Stimulated activated effector memory CD8-positive, alpha-beta T cell treated with anti-CD3 and anti-CD28 coated beads, Interleukin-12 subunit alpha, Interleukin-12 subunit beta, amount 100 ng/mL, for 72 hours (primary cell): Measurements from ENCODE around the gene VPS41.
A peak's percentile ranks its signal among the peaks of the same experiment; 100 is the strongest.

Experiments used
- ATAC-seq: fragments of 150-1000 bp; cut with Tn5 transposase; 2 replicates; pipeline ENCODE4 v1.10.0; 2021
- DNase-seq, 2 donors: peaks; one replicate each; pipeline ENCODE4 v3.0.0; 2021 to 2022; ENCODE audit warnings: low spot score in 2 of 2
- H3K27ac Mint-ChIP-seq: one replicate; pipeline ENCODE4 v1.8.0; 2022; ENCODE audit warnings: mild to moderate bottlenecking, mixed read lengths
- H3K36me3 Mint-ChIP-seq: one replicate; pipeline ENCODE4 v1.8.0; 2022; ENCODE audit warnings: mild to moderate bottlenecking, mixed read lengths
- H3K4me1 Mint-ChIP-seq: one replicate; pipeline ENCODE4 v1.8.0; 2022; ENCODE audit warnings: mixed read lengths
- H3K4me3 Mint-ChIP-seq: one replicate; pipeline ENCODE4 v1.8.0; 2022; ENCODE audit warnings: mild to moderate bottlenecking, mixed read lengths
- H3K9me3 Mint-ChIP-seq: one replicate; pipeline ENCODE4 v1.8.0; 2022; ENCODE audit warnings: mixed read lengths

VPS41 gene

GRCh38 chr7:38928506-38928905 lies 19.5 kb upstream of the VPS41 start:
- no peak overlapping the region for H3K27ac Mint-ChIP-seq
- H3K36me3 Mint-ChIP-seq = peaks cover 6% of the 10 kb centered on the region
- ATAC-seq (no peak), DNase-seq (no peak)
- H3K4me1 Mint-ChIP-seq = no peaks in the 10 kb centered on the region
- H3K9me3 Mint-ChIP-seq = no peaks in the 10 kb centered on the region
- H3K4me3 Mint-ChIP-seq = no peak overlapping the region

DNA sequence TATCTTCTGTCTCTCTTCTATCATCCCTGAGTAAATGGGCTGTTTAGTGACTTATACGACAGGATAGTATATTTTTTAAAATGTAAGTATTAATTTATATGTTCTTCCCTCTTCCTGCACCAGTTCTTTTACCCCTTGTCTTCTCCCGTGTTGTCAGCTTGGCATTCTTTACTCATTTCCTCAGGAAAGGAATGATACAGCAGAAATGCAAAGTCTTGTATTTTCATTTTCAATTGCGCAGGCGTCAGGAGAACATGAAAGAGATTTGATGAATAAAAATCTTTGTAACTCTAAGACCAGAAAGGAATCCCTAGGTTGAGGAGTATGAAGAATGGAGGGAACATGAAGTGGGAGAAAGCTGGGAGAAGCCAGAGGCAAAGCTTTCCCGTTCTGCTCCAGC lies 18.8 kb upstream of the VPS41 start:
- H3K36me3 Mint-ChIP-seq = peaks cover 6% of the 10 kb centered on the region
- H3K27ac Mint-ChIP-seq = no peak overlapping the region
- no peak overlapping the region for H3K4me3 Mint-ChIP-seq
- ATAC-seq (no peak), DNase-seq (no peak)
- no peaks in the 10 kb centered on the region for H3K4me1 Mint-ChIP-seq
- no peaks in the 10 kb centered on the region for H3K9me3 Mint-ChIP-seq

- Mint-ChIP-seq H3K4me3 (no peak overlapping the region), H3K27ac (no peak overlapping the region)
These were observed 11.7 kb upstream of the VPS41 start for GRCh38 chr7:38920731-38921130.

GRCh38 chr7:38916396-38916795 lies 7.4 kb upstream of the VPS41 start:
- no peak overlapping the region for H3K4me3 Mint-ChIP-seq
- no peaks in the 10 kb centered on the region for H3K4me1 Mint-ChIP-seq
- DNase-seq = no peak
- H3K36me3 Mint-ChIP-seq = no peaks in the 10 kb centered on the region
- no peak overlapping the region for H3K27ac Mint-ChIP-seq
- ATAC-seq = no peak
- no peaks in the 10 kb centered on the region for H3K9me3 Mint-ChIP-seq

More at GRCh38 chr7:38920731-38921130, 11.7 kb upstream of the VPS41 start:
- DNase-seq = no peak
- Mint-ChIP-seq H3K4me1 (no peaks in the 10 kb centered on the region), H3K9me3 (no peaks in the 10 kb centered on the region), H3K36me3 (no peaks in the 10 kb centered on the region)
- no peak for ATAC-seq

- H3K27ac Mint-ChIP-seq = no peak overlapping the region
- no peak for DNase-seq
- ATAC-seq = no peak
- H3K4me3 Mint-ChIP-seq = no peak overlapping the region
- no peaks in the 10 kb centered on the region for H3K9me3 Mint-ChIP-seq
- H3K4me1 Mint-ChIP-seq = peaks cover 28% of the 10 kb centered on the region
- H3K36me3 Mint-ChIP-seq = peaks cover 10% of the 10 kb centered on the region
These were observed 879 bp upstream of the VPS41 start for GRCh38 chr7:38909870-38910269.

DNA sequence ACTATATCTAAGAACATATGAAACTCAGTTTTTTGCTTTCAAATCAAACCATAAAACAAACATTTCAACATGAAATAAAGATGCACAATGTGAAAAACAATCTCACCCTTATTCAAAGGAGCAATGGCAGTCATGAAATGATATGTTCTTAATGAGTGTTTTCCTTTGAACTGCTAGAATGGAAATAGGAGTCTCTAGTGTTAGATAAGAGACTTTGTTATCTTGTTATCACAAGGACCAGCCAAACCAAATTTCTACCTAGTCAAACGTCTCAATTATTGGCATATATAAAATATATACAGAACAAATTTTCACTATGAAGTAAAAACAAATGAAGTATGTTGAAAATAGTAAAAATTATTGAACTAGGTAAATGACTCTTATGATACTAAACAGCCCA lies 1.2 kb downstream of the VPS41 start:
- Mint-ChIP-seq H3K4me1 (peaks cover 44% of the 10 kb centered on the region), H3K9me3 (no peaks in the 10 kb centered on the region), H3K4me3 (peak overlapping the region; percentile 96), H3K36me3 (peaks cover 10% of the 10 kb centered on the region), H3K27ac (no peak overlapping the region)
- DNase-seq (no peak), ATAC-seq (no peak)

DNA sequence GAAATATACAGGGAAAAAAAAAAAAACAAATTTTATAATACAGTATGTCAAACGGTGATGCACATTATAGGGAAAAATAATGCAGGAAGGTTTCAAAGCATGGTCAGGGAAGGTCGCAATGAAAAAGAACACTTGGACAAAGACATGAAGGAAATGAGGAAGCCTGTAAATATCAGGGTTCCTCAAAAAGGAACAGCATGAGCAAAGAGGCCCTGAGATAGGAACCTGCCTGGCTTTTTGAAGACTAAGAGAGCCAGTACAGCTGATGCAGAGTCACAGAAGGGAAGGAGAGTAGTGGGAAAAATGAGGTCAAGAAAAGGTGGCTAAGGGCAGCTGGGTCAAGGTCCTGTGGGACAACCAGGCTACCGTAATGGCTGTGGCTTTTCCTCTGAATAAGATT lies 1.9 kb downstream of the VPS41 start:
- H3K4me1 Mint-ChIP-seq = peaks cover 51% of the 10 kb centered on the region
- H3K36me3 Mint-ChIP-seq = peaks cover 10% of the 10 kb centered on the region
- no peaks in the 10 kb centered on the region for H3K9me3 Mint-ChIP-seq
- ATAC-seq (no peak), DNase-seq (no peak)
- H3K27ac Mint-ChIP-seq = no peak overlapping the region
- H3K4me3 Mint-ChIP-seq = peak overlapping the region; percentile 96

DNA sequence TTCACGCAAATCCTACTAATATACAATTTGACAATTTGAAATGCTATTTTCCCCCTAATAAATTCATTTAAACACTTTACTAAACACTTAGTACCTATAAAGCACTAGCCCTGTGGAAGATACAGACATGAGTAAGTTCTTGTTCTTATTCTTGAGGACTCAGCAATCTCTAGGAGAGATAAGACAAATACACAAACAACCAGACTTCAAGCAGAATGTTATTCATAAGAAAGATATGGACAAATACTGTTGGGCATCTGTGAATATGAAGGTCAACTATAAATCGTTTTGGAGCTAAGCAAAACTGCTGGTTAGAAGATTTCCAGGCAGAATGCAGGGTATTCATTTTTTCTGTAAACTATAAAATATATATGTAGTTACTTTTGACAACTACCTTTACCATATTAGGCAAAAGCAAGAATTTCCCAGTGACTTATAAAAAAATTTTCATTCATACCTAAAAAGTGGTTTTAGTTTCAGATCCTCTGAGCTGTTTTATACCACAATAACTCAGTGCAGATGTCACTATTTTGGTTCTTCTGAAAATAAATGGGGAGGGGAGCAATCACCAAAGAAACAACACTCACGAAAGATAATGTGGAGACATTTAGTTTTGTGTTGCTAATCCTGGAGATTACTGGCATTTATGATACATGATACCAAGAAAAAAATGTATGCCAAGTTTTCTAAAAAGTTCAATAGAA lies 3.8 kb downstream of the VPS41 start:
- H3K4me1 Mint-ChIP-seq = peaks cover 66% of the 10 kb centered on the region
- peak; percentile 48 for ATAC-seq
- no peaks in the 10 kb centered on the region for H3K9me3 Mint-ChIP-seq
- DNase-seq = no peak
- no peak overlapping the region for H3K27ac Mint-ChIP-seq
- peaks cover 10% of the 10 kb centered on the region for H3K36me3 Mint-ChIP-seq
- H3K4me3 Mint-ChIP-seq = no peak overlapping the region

DNA sequence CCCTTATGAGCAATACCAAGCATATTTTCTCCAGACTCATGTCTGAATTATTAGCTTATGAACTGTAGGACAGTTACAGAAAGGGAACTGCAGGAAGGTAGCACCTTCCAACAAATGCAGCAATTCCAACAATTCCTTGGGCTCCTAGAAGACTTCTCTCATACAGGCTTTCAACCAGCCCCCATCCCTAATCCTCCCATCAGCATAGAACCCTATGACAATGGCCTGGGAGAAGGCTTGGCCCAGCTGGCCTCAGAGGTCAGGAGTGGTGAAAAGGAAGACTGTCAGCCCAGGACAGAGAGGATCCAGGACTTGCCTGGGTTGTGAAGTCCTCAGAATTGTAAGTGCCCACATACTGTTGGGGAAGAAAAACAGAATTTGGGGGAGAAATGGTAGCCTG lies 5.9 kb downstream of the VPS41 start:
- no peak overlapping the region for H3K27ac Mint-ChIP-seq
- peaks cover 10% of the 10 kb centered on the region for H3K36me3 Mint-ChIP-seq
- peaks cover 68% of the 10 kb centered on the region for H3K4me1 Mint-ChIP-seq
- no peak for DNase-seq
- no peak for ATAC-seq
- H3K4me3 Mint-ChIP-seq = no peak overlapping the region
- no peaks in the 10 kb centered on the region for H3K9me3 Mint-ChIP-seq

DNA sequence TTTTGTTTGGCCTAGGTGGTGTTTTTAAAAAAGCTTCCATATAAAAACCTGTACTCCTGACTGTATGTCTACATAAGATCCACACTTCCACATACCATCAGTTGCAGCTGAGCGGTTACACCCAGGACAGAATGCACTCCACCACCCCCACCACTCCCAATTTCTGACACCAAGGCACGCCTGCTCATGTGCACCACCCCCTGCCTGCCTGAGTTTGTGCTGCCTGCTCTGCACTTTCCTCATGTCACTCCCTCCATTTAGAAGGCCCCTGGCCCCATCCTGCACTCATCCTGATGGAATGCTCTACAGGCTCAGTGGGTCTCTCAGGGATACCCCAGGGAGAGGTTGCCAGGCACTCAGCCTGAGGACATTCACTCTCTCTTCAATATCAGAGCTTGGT lies 6.5 kb downstream of the VPS41 start:
- Mint-ChIP-seq H3K9me3 (no peaks in the 10 kb centered on the region), H3K4me3 (no peak overlapping the region), H3K36me3 (peaks cover 16% of the 10 kb centered on the region), H3K27ac (no peak overlapping the region), H3K4me1 (peaks cover 63% of the 10 kb centered on the region)
- ATAC-seq (no peak), DNase-seq (no peak)

DNA sequence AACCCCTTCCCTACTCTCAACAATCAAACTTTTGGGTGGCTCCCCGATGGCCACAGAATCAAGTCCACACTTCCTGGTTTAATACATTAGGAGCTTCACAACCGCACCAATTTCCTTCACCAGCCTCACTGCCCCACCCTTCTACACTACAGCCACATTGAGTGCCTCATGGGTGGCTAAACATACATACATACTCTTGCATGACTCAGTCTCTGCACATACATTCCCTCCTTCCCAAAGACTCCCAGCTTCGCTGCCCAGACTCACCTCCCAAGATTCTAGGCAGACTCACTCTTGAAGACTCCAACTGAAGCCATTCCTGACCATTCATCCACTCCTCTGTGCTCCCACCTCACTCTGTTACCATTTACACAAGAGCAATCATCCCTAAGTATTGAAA lies 15.9 kb downstream of the VPS41 start:
- Mint-ChIP-seq H3K4me3 (no peak overlapping the region), H3K36me3 (peaks cover 35% of the 10 kb centered on the region), H3K4me1 (peaks cover 19% of the 10 kb centered on the region), H3K9me3 (no peaks in the 10 kb centered on the region), H3K27ac (no peak overlapping the region)
- DNase-seq = no peak
- ATAC-seq = no peak

DNA sequence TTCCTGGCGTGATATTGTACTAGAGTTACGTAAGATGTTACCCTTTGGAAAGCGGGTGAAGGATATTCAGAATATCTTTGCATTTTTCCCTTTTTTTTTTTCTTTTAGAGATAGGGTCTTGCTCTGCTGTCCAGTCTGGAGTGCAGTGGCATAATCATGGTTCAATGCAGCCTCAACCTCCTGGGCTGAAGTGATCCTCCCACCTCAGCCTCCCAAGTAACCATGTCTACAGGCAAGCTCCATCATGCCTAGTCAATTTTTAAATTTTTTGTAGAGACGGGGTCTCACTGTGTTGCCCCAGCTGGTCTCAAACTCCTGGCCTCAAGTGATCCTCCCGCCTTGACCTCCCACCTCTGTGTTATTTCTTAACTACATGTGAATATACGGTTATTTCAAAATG lies 18.4 kb downstream of the VPS41 start:
- Mint-ChIP-seq H3K27ac (no peak overlapping the region), H3K4me3 (no peak overlapping the region), H3K9me3 (peaks cover 2% of the 10 kb centered on the region), H3K36me3 (peaks cover 10% of the 10 kb centered on the region), H3K4me1 (peaks cover 30% of the 10 kb centered on the region)
- ATAC-seq (no peak), DNase-seq (no peak)

DNA sequence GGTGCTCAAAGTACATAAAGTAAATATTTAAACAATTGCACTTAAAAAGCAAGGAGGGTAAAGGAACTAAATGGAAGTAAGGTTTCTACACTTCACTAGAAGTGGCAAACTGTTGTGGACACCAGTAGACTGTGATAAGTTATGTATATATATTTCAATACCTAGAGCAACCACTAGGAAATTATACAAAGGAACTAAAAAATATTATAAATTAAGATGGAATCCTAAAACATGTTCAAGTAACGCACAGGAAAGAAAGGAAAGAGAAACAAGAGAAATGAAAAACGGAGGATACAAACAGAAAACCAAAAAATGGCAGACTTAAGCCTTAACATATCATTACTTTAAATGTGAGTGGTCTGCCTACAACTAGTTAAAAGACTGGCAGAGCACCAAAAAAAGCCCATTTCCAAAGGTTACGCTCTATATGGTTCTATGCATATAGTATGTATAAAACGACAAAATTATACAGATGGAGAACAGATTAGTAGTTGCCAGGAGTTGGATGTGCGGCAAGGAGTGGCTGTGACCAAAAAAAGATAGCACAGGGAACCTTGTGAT lies 19.0 kb downstream of the VPS41 start:
- H3K27ac Mint-ChIP-seq = no peak overlapping the region
- peaks cover 2% of the 10 kb centered on the region for H3K9me3 Mint-ChIP-seq
- peaks cover 4% of the 10 kb centered on the region for H3K36me3 Mint-ChIP-seq
- H3K4me1 Mint-ChIP-seq = peaks cover 31% of the 10 kb centered on the region
- DNase-seq (no peak), ATAC-seq (no peak)
- H3K4me3 Mint-ChIP-seq = no peak overlapping the region

DNA sequence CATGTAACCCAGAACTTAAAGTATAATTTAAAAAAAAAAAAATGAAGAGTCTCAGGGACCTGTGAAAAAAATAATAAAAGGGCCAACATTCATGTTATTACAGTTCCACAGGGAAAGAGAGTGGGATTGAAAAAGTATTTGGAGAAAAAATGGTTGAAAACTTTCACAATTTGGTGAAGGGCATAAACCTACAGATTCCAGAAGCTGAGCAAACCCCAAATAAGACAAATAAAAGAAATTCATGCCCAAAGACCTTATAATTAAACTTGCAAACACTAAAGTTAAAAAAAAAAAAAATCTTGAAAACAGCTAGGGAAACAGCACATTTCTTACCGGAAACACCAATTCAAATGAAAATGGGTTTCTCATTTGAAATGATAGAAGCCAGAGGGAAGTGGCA lies 19.9 kb downstream of the VPS41 start:
- Mint-ChIP-seq H3K4me3 (no peak overlapping the region), H3K36me3 (no peaks in the 10 kb centered on the region), H3K4me1 (peaks cover 36% of the 10 kb centered on the region), H3K9me3 (peaks cover 2% of the 10 kb centered on the region), H3K27ac (no peak overlapping the region)
- ATAC-seq = no peak
- DNase-seq = no peak

DNA sequence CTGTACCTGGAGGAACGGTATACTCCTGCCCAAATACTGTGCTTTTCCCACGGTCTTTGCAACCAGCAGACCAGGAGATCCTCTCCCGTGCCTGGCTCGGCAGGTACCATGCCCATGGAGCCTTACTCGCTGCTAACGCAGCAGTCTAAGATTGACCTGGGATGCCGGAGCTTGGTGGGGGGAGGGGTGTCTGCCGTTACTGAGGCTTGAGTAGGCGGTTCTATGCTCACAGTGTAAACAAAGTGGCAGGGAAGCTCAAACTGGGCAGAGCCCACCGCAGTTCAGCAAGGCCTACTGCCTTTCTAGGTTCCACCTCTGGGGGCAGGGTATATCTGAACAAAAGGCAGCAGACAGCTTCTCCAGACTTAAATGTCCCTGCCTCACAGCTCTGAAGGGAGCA lies 22.7 kb downstream of the VPS41 start:
- Mint-ChIP-seq H3K4me3 (no peak overlapping the region), H3K4me1 (peaks cover 40% of the 10 kb centered on the region), H3K36me3 (no peaks in the 10 kb centered on the region), H3K27ac (no peak overlapping the region), H3K9me3 (peaks cover 2% of the 10 kb centered on the region)
- ATAC-seq = no peak
- no peak for DNase-seq

DNA sequence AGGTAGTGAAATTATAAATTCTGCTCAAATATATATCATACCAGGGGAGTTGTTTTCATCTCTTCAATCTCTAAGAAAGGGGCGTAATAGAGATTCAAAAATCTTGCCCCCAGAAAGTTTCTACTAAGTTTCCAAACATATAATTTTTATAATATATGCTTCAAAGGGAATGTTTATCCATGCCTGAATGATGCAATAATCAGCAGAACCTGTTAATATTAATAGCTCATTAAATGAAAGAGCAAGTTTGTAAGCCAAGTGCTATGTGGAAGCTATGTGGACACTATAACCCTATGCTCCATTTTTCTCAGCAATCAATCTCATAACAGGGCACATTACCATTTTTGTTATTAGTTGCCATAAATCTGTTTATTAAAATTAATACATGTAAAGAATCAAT lies 25.3 kb downstream of the VPS41 start:
- Mint-ChIP-seq H3K36me3 (no peaks in the 10 kb centered on the region), H3K4me1 (peaks cover 54% of the 10 kb centered on the region), H3K4me3 (no peak overlapping the region), H3K27ac (no peak overlapping the region), H3K9me3 (peaks cover 2% of the 10 kb centered on the region)
- DNase-seq (no peak), ATAC-seq (no peak)
